PC-9 (cell line): ENCODE results near the gene MCTP2.

Source experiments
- CTCF ChIP-seq: fragments of 200-600 bp; sonication (generic); conservative IDR thresholded peaks from 2 replicates; pipeline ENCODE4 v1.6.1; 2017; ENCODE audit warnings: mixed run types, antibody characterized with exemption, mild to moderate bottlenecking, moderate library complexity
- EZH2 ChIP-seq: fragments of 200-600 bp; sonication (generic); IDR thresholded peaks from 2 replicates; pipeline ENCODE4 v1.8.0; 2017; ENCODE audit warnings: antibody characterized with exemption, low read depth

GRCh38 chr15:94335616-94336015, 104.3 kb downstream of the MCTP2 start:
- TF ChIP-seq CTCF (no peak), EZH2 (no peak)
